ENCODE data around the gene KLRC2. TPM values are rescaled to one million over a fixed set of nuclear protein-coding genes. Genes with fewer than 3 reads are reported as not detected.

Gene KLRC2
- total RNA-seq, 1 experiment from 2014 or later: 7.5 TPM

DNA sequence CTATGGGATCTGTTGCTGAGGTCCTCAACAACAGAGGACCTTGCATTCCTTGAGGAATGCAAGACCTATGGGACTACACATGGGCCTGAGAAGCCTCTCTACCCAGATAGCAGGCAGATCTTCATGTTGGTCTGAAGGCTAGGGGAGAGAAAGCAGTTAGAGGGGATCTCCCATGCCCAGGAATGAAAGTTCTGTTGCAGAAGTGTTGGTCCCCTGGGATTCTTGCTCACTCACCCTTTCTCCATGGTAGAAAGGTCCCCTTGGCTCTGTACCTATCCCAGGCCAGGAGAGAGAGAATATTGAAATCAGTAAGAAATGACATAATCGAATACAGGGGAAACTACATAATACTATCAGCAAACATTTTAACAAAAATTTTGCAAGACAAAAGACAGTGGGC is 33.9 kb upstream of the KLRC2 start:
- intact Hi-C loops (cut with micrococcal nuclease): no loop called here
- Histone ChIP-seq H3K9ac (ENCODE audit: low read length) (no peak overlapping the region), H3K9me2 (ENCODE audit: insufficient read depth) (no peaks in the 10 kb centered on the region), H3K27me3 (ENCODE audit: insufficient read depth, low read length) (no peaks in the 10 kb centered on the region), H3K4me2 (ENCODE audit: low read length) (no peak overlapping the region), H3K27ac (ENCODE audit: low read depth, low read length) (no peak overlapping the region), H3K4me3 (replicated peaks in 1 of 2; ENCODE audit: low read depth in 1 of 2, low read length in 2 of 2) (no peak overlapping the region), H3K36me3 (ENCODE audit: control insufficient read depth in 1 of 2, insufficient read depth in 2 of 2, low read length in 2 of 2) (no peaks in the 10 kb centered on the region), H3K4me1 (ENCODE audit: control insufficient read depth in 1 of 2, insufficient read depth in 2 of 2, low read length in 2 of 2) (no peaks in the 10 kb centered on the region), H3K9me3 (ENCODE audit: control insufficient read depth in 1 of 2, insufficient read depth in 1 of 2, low read depth in 1 of 2, low read length in 2 of 2) (no peaks in the 10 kb centered on the region), H4K20me1 (ENCODE audit: insufficient read depth) (no peaks in the 10 kb centered on the region), H3K79me2 (ENCODE audit: insufficient read depth, low read length) (no peaks in the 10 kb centered on the region), H2AFZ (ENCODE audit: low read depth, low read length, poor library complexity, severe bottlenecking) (no peak overlapping the region)
- ATAC-seq (no peak), DNase-seq (ENCODE audit: low read depth, low spot score) (no peak)
- ChIA-PET POLR2A (no interaction called here), RAD21 (ENCODE audit: low non-redundant PET in 1 of 2, low total read pairs in 2 of 2, uncharacterized antibody in 2 of 2, unreplicated experiment in 2 of 2) (no interaction called here), CTCF (no interaction called here)
- TF ChIP-seq RAD21 (IDR thresholded peaks at IDR 0.05; ENCODE audit: low read depth): no peak
- TF ChIP-seq, protein P1, sequence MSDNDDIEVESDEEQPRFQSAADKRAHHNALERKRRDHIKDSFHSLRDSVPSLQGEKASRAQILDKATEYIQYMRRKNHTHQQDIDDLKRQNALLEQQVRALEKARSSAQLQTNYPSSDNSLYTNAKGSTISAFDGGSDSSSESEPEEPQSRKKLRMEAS (IDR thresholded peaks at IDR 0.05): no peak
- TF ChIP-seq CBX3 (IDR thresholded peaks at IDR 0.05; ENCODE audit: low read depth): no peak
- no peak for TF ChIP-seq ZFX (IDR thresholded peaks at IDR 0.05)
- no peak for TF ChIP-seq JUND (IDR thresholded peaks at IDR 0.05)
- no peak for TF ChIP-seq CEBPB (IDR thresholded peaks at IDR 0.05; ENCODE audit: low read depth)
- TF ChIP-seq ZBTB33 (IDR thresholded peaks at IDR 0.05; ENCODE audit: extremely low read depth, insufficient replicate concordance, low read length): no peak
- TF ChIP-seq, protein P2, sequence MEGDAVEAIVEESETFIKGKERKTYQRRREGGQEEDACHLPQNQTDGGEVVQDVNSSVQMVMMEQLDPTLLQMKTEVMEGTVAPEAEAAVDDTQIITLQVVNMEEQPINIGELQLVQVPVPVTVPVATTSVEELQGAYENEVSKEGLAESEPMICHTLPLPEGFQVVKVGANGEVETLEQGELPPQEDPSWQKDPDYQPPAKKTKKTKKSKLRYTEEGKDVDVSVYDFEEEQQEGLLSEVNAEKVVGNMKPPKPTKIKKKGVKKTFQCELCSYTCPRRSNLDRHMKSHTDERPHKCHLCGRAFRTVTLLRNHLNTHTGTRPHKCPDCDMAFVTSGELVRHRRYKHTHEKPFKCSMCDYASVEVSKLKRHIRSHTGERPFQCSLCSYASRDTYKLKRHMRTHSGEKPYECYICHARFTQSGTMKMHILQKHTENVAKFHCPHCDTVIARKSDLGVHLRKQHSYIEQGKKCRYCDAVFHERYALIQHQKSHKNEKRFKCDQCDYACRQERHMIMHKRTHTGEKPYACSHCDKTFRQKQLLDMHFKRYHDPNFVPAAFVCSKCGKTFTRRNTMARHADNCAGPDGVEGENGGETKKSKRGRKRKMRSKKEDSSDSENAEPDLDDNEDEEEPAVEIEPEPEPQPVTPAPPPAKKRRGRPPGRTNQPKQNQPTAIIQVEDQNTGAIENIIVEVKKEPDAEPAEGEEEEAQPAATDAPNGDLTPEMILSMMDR (IDR thresholded peaks at IDR 0.05 in 2 of 3, conservative IDR thresholded peaks at IDR 0.05 in 1 of 3; ENCODE audit: borderline replicate concordance in 1 of 3, insufficient read depth in 1 of 3, low read depth in 2 of 3, low read length in 2 of 3): no peak
- TF ChIP-seq FOSL1 (IDR thresholded peaks at IDR 0.05; ENCODE audit: low read depth): no peak
- no peak for TF ChIP-seq SP1 (IDR thresholded peaks at IDR 0.05; ENCODE audit: low read depth)
- TF ChIP-seq REST (IDR thresholded peaks at IDR 0.05; ENCODE audit: low read depth): no peak
- TF ChIP-seq YY1 (IDR thresholded peaks at IDR 0.05; ENCODE audit: extremely low read depth, insufficient replicate concordance, low read depth, low read length): no peak
- no peak for TF ChIP-seq ZNF274 (IDR thresholded peaks at IDR 0.05; ENCODE audit: low read depth, low read length)
- TF ChIP-seq EZH2 (IDR thresholded peaks at IDR 0.05): no peak
- TF ChIP-seq EZH2phosphoT487 (IDR thresholded peaks at IDR 0.05; ENCODE audit: borderline replicate concordance): no peak
- TF ChIP-seq SIN3A (IDR thresholded peaks at IDR 0.05; ENCODE audit: low read depth): no peak
- no peak for TF ChIP-seq POLR2A (IDR thresholded peaks at IDR 0.05; ENCODE audit: borderline replicate concordance, extremely low read depth, insufficient read depth, insufficient read length)
- TF ChIP-seq ELF1 (IDR thresholded peaks at IDR 0.05; ENCODE audit: borderline replicate concordance, low read depth): no peak
- no peak for TF ChIP-seq SRF (IDR thresholded peaks at IDR 0.05; ENCODE audit: low read depth)
- no peak for TF ChIP-seq TCF7L2 (IDR thresholded peaks at IDR 0.05; ENCODE audit: borderline replicate concordance, extremely low read depth, insufficient read depth, insufficient read length)
- BruUV-seq (replicated peaks): no TSS peak
